Smooth muscle cell (in vitro differentiated cells): Measurements from ENCODE around the gene LIPC. TPM values are rescaled to one million over a fixed set of nuclear protein-coding genes. Genes with fewer than 3 reads are reported as not detected.
A peak's percentile ranks its signal among the peaks of the same experiment; 100 is the strongest.

ENCODE experiments used
- DNase-seq: peaks from one replicate; lab custom pipeline; 2025; ENCODE audit not compliant: unreplicated experiment; lab: John Stamatoyannopoulos, UW
- H2AFZ ChIP-seq: fragments of 200-600 bp; sonication (generic); 2 replicates; pipeline ENCODE4 v1.6.0; 2016; ENCODE audit warnings: antibody characterized with exemption, low read depth, mild to moderate bottlenecking
- H3F3A ChIP-seq: fragments of 200-600 bp; sonication (generic); 2 replicates; pipeline ENCODE4 v1.6.0; 2017; ENCODE audit warnings: antibody characterized with exemption, low read depth
- H3K27ac ChIP-seq: fragments of 200-600 bp; sonication (generic); 2 replicates; pipeline ENCODE4 v1.5.1; 2016; ENCODE audit warnings: low read depth, mild to moderate bottlenecking
- H3K27me3 ChIP-seq: fragments of 200-600 bp; sonication (generic); 2 replicates; pipeline ENCODE4 v1.6.1; 2016; ENCODE audit warnings: low read depth, mild to moderate bottlenecking
- H3K36me3 ChIP-seq: fragments of 200-600 bp; sonication (generic); 2 replicates; pipeline ENCODE4 v1.5.1; 2016; ENCODE audit warnings: low read depth
- H3K4me1 ChIP-seq: fragments of 200-600 bp; sonication (generic); 2 replicates; pipeline ENCODE4 v1.5.1; 2016; ENCODE audit warnings: low read depth
- H3K4me2 ChIP-seq: fragments of 200-600 bp; sonication (generic); 2 replicates; pipeline ENCODE4 v1.6.0; 2016; ENCODE audit warnings: mild to moderate bottlenecking
- H3K4me3 ChIP-seq: fragments of 200-600 bp; sonication (generic); 2 replicates; pipeline ENCODE4 v1.5.1; 2016; ENCODE audit warnings: mild to moderate bottlenecking
- H3K79me2 ChIP-seq: fragments of 200-600 bp; sonication (generic); 2 replicates; pipeline ENCODE4 v1.6.0; 2016; ENCODE audit warnings: low read depth, mild to moderate bottlenecking
- H3K9ac ChIP-seq: fragments of 200-600 bp; sonication (generic); 2 replicates; pipeline ENCODE4 v1.6.0; 2016; ENCODE audit warnings: low read depth
- H3K9me3 ChIP-seq: fragments of 200-600 bp; sonication (generic); replicated peaks from 2 replicates; pipeline ENCODE4 v1.5.1; 2016; ENCODE audit warnings: low read depth
- H4K20me1 ChIP-seq: fragments of 200-600 bp; sonication (generic); 2 replicates; pipeline ENCODE4 v1.6.0; 2016; ENCODE audit warnings: low read depth
- CTCF ChIP-seq: fragments of 200-600 bp; sonication (generic); IDR thresholded peaks from 2 replicates; pipeline ENCODE4 v1.5.1; 2017; ENCODE audit warnings: borderline replicate concordance, mild to moderate bottlenecking, antibody characterized with exemption; ENCODE audit not compliant: insufficient read depth, poor library complexity, severe bottlenecking
- WGBS: methylation state at CpG from one replicate; pipeline ENCODE4 v1.1.7; 2016; ENCODE audit warnings: low lambda C conversion rate; 5-methylcytosine and 5-hydroxymethylcytosine counted together
- polyA plus RNA-seq: library from polyadenylated mRNA; unstranded; fragments of >200 nt; fragmentation: Nextera tagmentation; extraction: Ambion mirVana; gene quantifications from 2 replicates; pipeline ENCODE4 v1.2.1, GENCODE V29; 2016
- total RNA-seq: library from RNA; depleted of rRNA; stranded (reverse); fragments of >200 nt; gene quantifications from 2 replicates; pipeline ENCODE4 v1.2.3, GENCODE V29; 2014

Gene LIPC
- total and polyA plus RNA-seq, 2 experiments from 2014 or later, result not detected

- DNase-seq, result no peak
- TF ChIP-seq CTCF, result no peak
- H2AFZ ChIP-seq, result no peak overlapping the region
- H3K4me3 ChIP-seq, result no peak overlapping the region
- H3K27me3 ChIP-seq, result no peaks in the 10 kb centered on the region
- H3K4me2 ChIP-seq, result peak overlapping the region; percentile 72
- no peak overlapping the region for H3K9ac ChIP-seq
- H3K79me2 ChIP-seq, result no peaks in the 10 kb centered on the region
- H3F3A ChIP-seq, result peaks cover 50% of the 10 kb centered on the region
- H3K27ac ChIP-seq, result peak overlapping the region; percentile 71
- H3K36me3 ChIP-seq, result no peaks in the 10 kb centered on the region
- whole genome bisulfite sequencing, result 82% methylated on average over 26 of the region's 26 CpGs
- H3K4me1 ChIP-seq, result peaks cover 32% of the 10 kb centered on the region
- H4K20me1 ChIP-seq, result no peaks in the 10 kb centered on the region
- H3K9me3 ChIP-seq, result no peaks in the 10 kb centered on the region
Measured at GRCh38 chr15:58548308-58549012, 116.7 kb downstream of the LIPC start.

DNA sequence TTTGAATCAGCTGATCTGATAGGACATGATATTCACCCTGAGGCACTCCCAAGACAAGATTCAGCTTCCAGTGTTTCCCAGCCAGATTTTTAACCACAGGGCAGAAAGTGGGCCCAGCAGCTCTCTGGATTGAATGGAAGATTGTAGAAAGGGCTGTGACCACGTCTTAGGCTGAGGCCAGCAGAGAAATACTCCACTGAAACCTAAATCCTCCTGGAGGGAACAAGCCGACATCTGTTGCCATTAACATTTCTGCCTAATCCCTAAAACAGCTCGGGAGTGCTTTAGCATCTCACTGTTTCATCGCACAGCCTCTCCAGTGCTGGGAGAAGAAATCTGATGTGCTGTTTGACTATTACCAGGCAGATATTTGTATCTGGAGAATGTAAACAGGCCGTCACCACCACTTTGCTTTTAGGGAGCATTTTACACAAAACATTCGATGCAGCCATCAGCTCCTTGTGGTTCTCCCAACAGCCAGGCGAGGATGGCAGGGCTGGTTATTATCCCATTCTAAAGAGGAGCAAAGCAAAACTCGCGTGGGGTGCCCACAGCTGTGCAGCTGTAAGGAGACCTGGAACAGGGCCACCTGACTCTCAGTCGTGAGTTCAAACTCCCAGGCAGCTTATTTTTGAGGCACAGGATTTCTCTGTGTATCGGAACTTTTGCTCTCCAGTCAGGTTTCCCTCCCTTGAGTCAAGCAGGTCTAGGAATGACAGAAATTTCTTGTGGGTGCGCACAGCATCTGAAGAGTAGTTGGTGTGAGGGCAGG is 117.4 kb downstream of the LIPC start:
- Histone ChIP-seq H3F3A (peaks cover 50% of the 10 kb centered on the region), H3K27ac (peak overlapping the region; percentile 71), H3K9ac (no peak overlapping the region), H3K4me3 (no peak overlapping the region), H3K36me3 (no peaks in the 10 kb centered on the region), H3K4me1 (peaks cover 32% of the 10 kb centered on the region), H3K27me3 (no peaks in the 10 kb centered on the region), H3K4me2 (peak overlapping the region; percentile 72), H3K9me3 (no peaks in the 10 kb centered on the region), H2AFZ (no peak overlapping the region), H4K20me1 (no peaks in the 10 kb centered on the region), H3K79me2 (no peaks in the 10 kb centered on the region)
- WGBS, result 11% methylated on average over 12 of the region's 12 CpGs
- DNase-seq, result no peak
- TF ChIP-seq CTCF, result no peak

DNA sequence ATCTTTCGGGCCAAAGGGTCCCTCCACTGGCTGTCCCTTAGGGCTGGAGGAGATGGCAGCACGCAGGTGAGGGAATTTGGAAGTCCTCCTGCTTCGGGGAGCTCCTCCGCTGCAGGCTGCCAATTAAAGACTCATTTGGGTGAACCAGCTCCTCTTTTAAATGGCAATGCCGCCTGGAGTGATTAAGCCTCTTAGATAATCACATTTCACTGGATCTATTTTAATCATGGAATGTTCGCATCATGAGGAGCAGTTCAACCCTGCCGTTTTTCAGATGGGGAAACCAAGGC is 117.9 kb downstream of the LIPC start:
- Histone ChIP-seq H3K79me2 (no peaks in the 10 kb centered on the region), H3K9me3 (no peaks in the 10 kb centered on the region), H4K20me1 (no peaks in the 10 kb centered on the region), H2AFZ (no peak overlapping the region), H3K4me3 (no peak overlapping the region), H3K4me2 (peak overlapping the region; percentile 72), H3K4me1 (peaks cover 32% of the 10 kb centered on the region), H3K36me3 (no peaks in the 10 kb centered on the region), H3K9ac (no peak overlapping the region), H3K27ac (peak overlapping the region; percentile 71), H3F3A (peaks cover 50% of the 10 kb centered on the region), H3K27me3 (no peaks in the 10 kb centered on the region)
- TF ChIP-seq CTCF, result no peak
- WGBS, result 51% methylated on average over 7 of the region's 7 CpGs
- DNase-seq, result no peak
